Esophagus muscularis mucosa (tissue), 4 donors: ENCODE results near the gene ARMC10.

Experiments
- EP300 ChIP-seq: sonication (generic); formaldehyde crosslinking; IDR thresholded peaks from one replicate; pipeline ENCODE4 v1.6.1; 2017; ENCODE audit warnings: antibody characterized with exemption
- POLR2A ChIP-seq: fragments of 450-650 bp; IDR thresholded peaks from one replicate; pipeline ENCODE4 v1.6.1; 2017; ENCODE audit warnings: antibody characterized with exemption, moderate library complexity, mild to moderate bottlenecking, low read depth
- POLR2AphosphoS5 ChIP-seq, 2 donors: sonication (generic); formaldehyde crosslinking; IDR thresholded peaks; one replicate each; pipeline ENCODE4 v1.6.1; 2017; ENCODE audit warnings: antibody characterized with exemption in 2 of 2
- TF ChIP-seq, protein P1 (sequence below), 3 experiments: fragments of 200-600 bp in 2 of 3; fragments of 450-650 bp in 1 of 3; sonication (generic) in 2 of 3; IDR thresholded peaks; one replicate each; pipeline ENCODE4 v1.5.1; 2017 to 2019; ENCODE audit warnings: antibody characterized with exemption in 3 of 3, mild to moderate bottlenecking in 2 of 3, moderate library complexity in 1 of 3

GRCh38 chr7:103048833-103049232 is 26.1 kb upstream of the ARMC10 start:
- TF ChIP-seq POLR2A (no peak), EP300 (no peak), POLR2AphosphoS5 (IDR thresholded peaks at IDR 0.05) (no peak)
- TF ChIP-seq, protein P1, sequence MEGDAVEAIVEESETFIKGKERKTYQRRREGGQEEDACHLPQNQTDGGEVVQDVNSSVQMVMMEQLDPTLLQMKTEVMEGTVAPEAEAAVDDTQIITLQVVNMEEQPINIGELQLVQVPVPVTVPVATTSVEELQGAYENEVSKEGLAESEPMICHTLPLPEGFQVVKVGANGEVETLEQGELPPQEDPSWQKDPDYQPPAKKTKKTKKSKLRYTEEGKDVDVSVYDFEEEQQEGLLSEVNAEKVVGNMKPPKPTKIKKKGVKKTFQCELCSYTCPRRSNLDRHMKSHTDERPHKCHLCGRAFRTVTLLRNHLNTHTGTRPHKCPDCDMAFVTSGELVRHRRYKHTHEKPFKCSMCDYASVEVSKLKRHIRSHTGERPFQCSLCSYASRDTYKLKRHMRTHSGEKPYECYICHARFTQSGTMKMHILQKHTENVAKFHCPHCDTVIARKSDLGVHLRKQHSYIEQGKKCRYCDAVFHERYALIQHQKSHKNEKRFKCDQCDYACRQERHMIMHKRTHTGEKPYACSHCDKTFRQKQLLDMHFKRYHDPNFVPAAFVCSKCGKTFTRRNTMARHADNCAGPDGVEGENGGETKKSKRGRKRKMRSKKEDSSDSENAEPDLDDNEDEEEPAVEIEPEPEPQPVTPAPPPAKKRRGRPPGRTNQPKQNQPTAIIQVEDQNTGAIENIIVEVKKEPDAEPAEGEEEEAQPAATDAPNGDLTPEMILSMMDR (IDR thresholded peaks at IDR 0.05): no peak
